Tibial nerve (tissue), 4 donors: ENCODE measurements around the gene RAB8B. TPM values are rescaled to one million over a fixed set of nuclear protein-coding genes. Genes with fewer than 3 reads are reported as not detected.

Source experiments
- DNase-seq, 2 donors: peaks; one replicate each; pipeline ENCODE4 v3.0.0-alpha.2; 2019; ENCODE audit warnings: low spot score in 2 of 2
- H3K27ac ChIP-seq, 4 donors: fragments of 200-600 bp; sonication (generic) in 3 of 4; one replicate each; pipeline ENCODE4 v1.5.1; 2017 to 2019; ENCODE audit warnings: mild to moderate bottlenecking in 1 of 4
- H3K27me3 ChIP-seq, 2 donors: fragments of 200-600 bp; sonication (generic) in 1 of 2; one replicate each; pipeline versions ENCODE4 v1.5.1 to v1.6.0; 2017 to 2019
- H3K36me3 ChIP-seq, 3 donors: fragments of 200-600 bp; sonication (generic); one replicate each; pipeline ENCODE4 v1.5.1; 2018 to 2019
- H3K4me1 ChIP-seq, 4 donors: fragments of 200-600 bp; sonication (generic) in 3 of 4; one replicate each; pipeline ENCODE4 v1.5.1; 2017 to 2019
- H3K4me3 ChIP-seq, 4 donors: fragments of 200-600 bp; sonication (generic) in 3 of 4; one replicate each; pipeline ENCODE4 v1.5.1; 2017 to 2019; ENCODE audit warnings: mild to moderate bottlenecking in 1 of 4, moderate library complexity in 1 of 4
- H3K9me3 ChIP-seq, 4 donors: fragments of 200-600 bp; sonication (generic) in 3 of 4; one replicate each; pipeline ENCODE4 v1.5.1; 2017 to 2019
- CTCF ChIP-seq, 5 experiments: fragments of 200-600 bp in 3 of 5; fragments of 450-650 bp in 2 of 5; sonication (generic) in 3 of 5; IDR thresholded peaks; one replicate each; pipeline ENCODE4 v1.5.1; 2016 to 2019; ENCODE audit warnings: antibody characterized with exemption in 5 of 5, mild to moderate bottlenecking in 3 of 5, moderate library complexity in 2 of 5
- EP300 ChIP-seq, 2 donors: sonication (generic); formaldehyde crosslinking; IDR thresholded peaks; one replicate each; pipeline ENCODE4 v1.6.1; 2017; ENCODE audit warnings: antibody characterized with exemption in 2 of 2, mild to moderate bottlenecking in 1 of 2
- POLR2A ChIP-seq, 2 donors: fragments of 450-650 bp; IDR thresholded peaks; one replicate each; pipeline ENCODE4 v1.6.1; 2017; ENCODE audit warnings: antibody characterized with exemption in 2 of 2, mild to moderate bottlenecking in 2 of 2, moderate library complexity in 2 of 2
- WGBS, 2 donors: methylation state at CpG; one replicate each; pipeline ENCODE4 v1.1.5; 2018; 5-methylcytosine and 5-hydroxymethylcytosine counted together
- total RNA-seq, 4 donors: library from RNA; depleted of rRNA; stranded (reverse); fragments of >200 nt; gene quantifications; one replicate each; pipeline ENCODE4 v1.1.0, GENCODE V29; 2016

Gene RAB8B
- total RNA-seq, 4 donors from 2014 or later, result 32.9 to 45.0 (median 42.5) TPM

- peaks cover 0 to 6% (median 5%) of the 10 kb centered on the region in 3 donors for H3K36me3 ChIP-seq
- WGBS, 2 donors, result 3 to 5% methylated on average over 18 of the region's 18 CpGs
- TF ChIP-seq EP300 (IDR thresholded peaks at IDR 0.05), result no peak
- TF ChIP-seq POLR2A (IDR thresholded peaks at IDR 0.05), result no peak
- TF ChIP-seq CTCF (IDR thresholded peaks at IDR 0.05), result no peak
- no peaks in the 10 kb centered on the region for H3K27me3 ChIP-seq
- H3K4me3 ChIP-seq, result peak overlapping the region; percentile 58 to 98 (median 86)
- DNase-seq, result peak in 1 of 2 donors; percentile 65
- H3K27ac ChIP-seq, result peak overlapping the region; percentile 87 to 99 (median 97)
- H3K9me3 ChIP-seq, result no peaks in the 10 kb centered on the region
- H3K4me1 ChIP-seq, result peaks cover 0 to 28% (median 10%) of the 10 kb centered on the region in 4 donors
Observed at GRCh38 chr15:63157891-63158431, 31.4 kb upstream of the RAB8B start.

GRCh38 chr15:63160638-63161037 is 28.8 kb upstream of the RAB8B start:
- Histone ChIP-seq H3K27me3 (no peaks in the 10 kb centered on the region), H3K36me3 (no peaks in the 10 kb centered on the region), H3K4me1 (peaks cover 0 to 13% (median 3%) of the 10 kb centered on the region in 4 donors), H3K4me3 (no peak overlapping the region), H3K27ac (no peak overlapping the region), H3K9me3 (no peaks in the 10 kb centered on the region)
- no peak for TF ChIP-seq EP300 (IDR thresholded peaks at IDR 0.05)
- no peak for TF ChIP-seq POLR2A (IDR thresholded peaks at IDR 0.05)
- no peak for TF ChIP-seq CTCF (IDR thresholded peaks at IDR 0.05)
- DNase-seq, result no peak

DNA sequence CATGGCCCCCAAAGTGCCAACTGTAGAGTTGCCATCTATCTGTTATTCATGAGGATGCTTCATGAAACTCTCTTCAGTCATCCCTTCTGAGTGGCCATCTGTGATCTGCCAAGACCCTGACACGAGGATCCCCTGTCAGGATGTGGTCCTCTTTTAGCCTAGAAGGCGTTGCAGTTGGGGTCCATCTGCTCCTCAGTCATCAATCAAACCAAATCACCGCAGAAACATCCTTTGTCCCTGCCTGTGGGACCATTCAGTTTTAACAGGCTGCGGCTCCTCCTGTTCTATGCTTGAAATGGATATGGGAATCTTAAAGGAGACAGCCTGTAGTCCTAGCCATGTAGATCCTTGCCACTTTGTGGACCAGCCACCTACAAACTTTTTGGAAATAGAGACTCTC is 26.2 kb upstream of the RAB8B start:
- H3K9me3 ChIP-seq, result no peaks in the 10 kb centered on the region
- no peak overlapping the region for H3K4me3 ChIP-seq
- H3K27ac ChIP-seq, result no peak overlapping the region
- H3K27me3 ChIP-seq, result no peaks in the 10 kb centered on the region
- H3K4me1 ChIP-seq, result peaks cover 0 to 7% (median 0%) of the 10 kb centered on the region in 4 donors
- 75 to 87% methylated on average over 4 of the region's 4 CpGs for whole genome bisulfite sequencing, 2 donors
- no peaks in the 10 kb centered on the region for H3K36me3 ChIP-seq
- TF ChIP-seq POLR2A (IDR thresholded peaks at IDR 0.05) (no peak), CTCF (IDR thresholded peaks at IDR 0.05) (no peak), EP300 (IDR thresholded peaks at IDR 0.05) (no peak)
- no peak for DNase-seq

GRCh38 chr15:63165166-63165859 is 24.1 kb upstream of the RAB8B start:
- no peak overlapping the region for H3K27ac ChIP-seq
- H3K4me1 ChIP-seq, result no peaks in the 10 kb centered on the region
- no peaks in the 10 kb centered on the region for H3K9me3 ChIP-seq
- H3K36me3 ChIP-seq, result no peaks in the 10 kb centered on the region
- WGBS, 2 donors, result 71% methylated on average over 6 of the region's 6 CpGs
- no peak overlapping the region for H3K4me3 ChIP-seq
- no peaks in the 10 kb centered on the region for H3K27me3 ChIP-seq
- no peak for DNase-seq
- TF ChIP-seq EP300 (IDR thresholded peaks at IDR 0.05) (no peak), POLR2A (IDR thresholded peaks at IDR 0.05) (no peak), CTCF (IDR thresholded peaks at IDR 0.05) (no peak)

DNA sequence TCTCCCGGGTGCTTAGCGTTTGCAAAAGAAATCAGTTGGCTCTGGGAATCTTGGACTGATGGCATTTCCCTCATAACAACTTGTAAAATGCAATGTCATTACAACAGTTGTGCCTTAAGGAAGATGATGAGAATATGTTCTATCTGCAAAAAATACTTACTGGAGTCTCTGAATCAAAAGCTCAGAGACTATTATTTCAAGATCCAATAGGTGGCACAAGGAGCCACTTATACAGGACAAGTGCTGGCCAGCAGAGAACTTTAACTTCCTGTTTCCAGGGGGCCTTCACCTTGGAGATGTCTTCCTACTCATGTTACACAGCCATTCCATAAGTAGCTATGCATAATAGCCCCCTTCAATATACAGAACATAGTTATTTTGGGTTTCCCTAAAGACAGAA is 23.2 kb upstream of the RAB8B start:
- 57 to 78% methylated on average over 2 of the region's 2 CpGs for WGBS, 2 donors

More for the DNA sequence above, 23.2 kb upstream of the RAB8B start:
- H3K36me3 ChIP-seq, result no peaks in the 10 kb centered on the region
- TF ChIP-seq CTCF (IDR thresholded peaks at IDR 0.05), result no peak
- no peak for TF ChIP-seq POLR2A (IDR thresholded peaks at IDR 0.05)
- TF ChIP-seq EP300 (IDR thresholded peaks at IDR 0.05), result no peak
- DNase-seq, result no peak
- no peaks in the 10 kb centered on the region for H3K27me3 ChIP-seq
- no peak overlapping the region for H3K4me3 ChIP-seq
- no peak overlapping the region for H3K27ac ChIP-seq
- no peaks in the 10 kb centered on the region for H3K4me1 ChIP-seq
- no peaks in the 10 kb centered on the region for H3K9me3 ChIP-seq
